CD8-positive, alpha-beta memory T cell (primary cell): ENCODE measurements around the gene FREM2. TPM values are rescaled to one million over a fixed set of nuclear protein-coding genes. Genes with fewer than 3 reads are reported as not detected.
A peak's percentile ranks its signal among the peaks of the same experiment; 100 is the strongest.

ENCODE experiments used
- CTCF ChIA-PET: fragments of 350-600 bp; sonication (Branson Sonifier 250); formaldehyde crosslinking; loops from one replicate; lab custom pipeline; 2021; ENCODE audit warnings: antibody characterized with exemption; lab: Charles Lee
- POLR2A ChIA-PET: fragments of 350-600 bp; sonication (Branson Sonifier 250); formaldehyde crosslinking; loops from one replicate; lab custom pipeline; 2021; ENCODE audit warnings: antibody characterized with exemption; lab: Charles Lee
- DNase-seq, 5 donors: peaks; one replicate each; pipeline versions ENCODE4 v3.0.0 to v3.0.0-alpha.2; 2020 to 2022; ENCODE audit warnings: mixed read lengths in 1 of 5
- H3K27ac ChIP-seq: one replicate; pipeline ENCODE4 v1.7.0; 2013; ENCODE audit warnings: low read depth, mild to moderate bottlenecking, low read length, moderate library complexity
- H3K27me3 ChIP-seq: 2 replicates; pipeline ENCODE4 v1.7.0; 2013; ENCODE audit warnings: low read length, mild to moderate bottlenecking; ENCODE audit not compliant: insufficient read depth, poor library complexity, severe bottlenecking
- H3K36me3 ChIP-seq: 2 replicates; pipeline ENCODE4 v1.7.0; 2013; ENCODE audit warnings: mild to moderate bottlenecking, low read length, moderate library complexity; ENCODE audit not compliant: insufficient read depth
- H3K4me1 ChIP-seq: 2 replicates; pipeline ENCODE4 v1.7.0; 2013; ENCODE audit warnings: mild to moderate bottlenecking, low read length, moderate library complexity; ENCODE audit not compliant: insufficient read depth
- H3K4me3 ChIP-seq: 2 replicates; pipeline ENCODE4 v1.7.0; 2013; ENCODE audit warnings: mild to moderate bottlenecking, low read length
- H3K9me3 ChIP-seq: 2 replicates; pipeline ENCODE4 v1.7.0; 2013; ENCODE audit warnings: mild to moderate bottlenecking, low read length
- H3K27ac Mint-ChIP-seq, 8 donors: one replicate each; pipeline ENCODE4 v1.8.0; 2020 to 2021; ENCODE audit warnings: mixed read lengths in 8 of 8, mild to moderate bottlenecking in 6 of 8, inconsistent platforms in 3 of 8, moderate library complexity in 3 of 8
- H3K27me3 Mint-ChIP-seq, 2 donors: one replicate each; pipeline ENCODE4 v1.8.0; 2020 to 2021; ENCODE audit warnings: mixed read lengths in 2 of 2, mild to moderate bottlenecking in 1 of 2, moderate library complexity in 1 of 2
- H3K36me3 Mint-ChIP-seq, 3 donors: one replicate each; pipeline ENCODE4 v1.8.0; 2020 to 2021; ENCODE audit warnings: mixed read lengths in 3 of 3, inconsistent platforms in 1 of 3, mild to moderate bottlenecking in 1 of 3
- H3K4me1 Mint-ChIP-seq, 3 donors: one replicate each; pipeline ENCODE4 v1.8.0; 2020 to 2021; ENCODE audit warnings: mixed read lengths in 3 of 3, inconsistent platforms in 1 of 3, mild to moderate bottlenecking in 1 of 3
- H3K4me3 Mint-ChIP-seq, 7 donors: one replicate each; pipeline ENCODE4 v1.8.0; 2020 to 2021; ENCODE audit warnings: mixed read lengths in 7 of 7, mild to moderate bottlenecking in 6 of 7, moderate library complexity in 4 of 7, inconsistent platforms in 2 of 7
- H3K9me3 Mint-ChIP-seq, 5 donors: one replicate each; pipeline ENCODE4 v1.8.0; 2020 to 2022; ENCODE audit warnings: mixed read lengths in 5 of 5, mild to moderate bottlenecking in 3 of 5, moderate library complexity in 2 of 5, inconsistent platforms in 1 of 5
- polyA plus RNA-seq: library from polyadenylated mRNA; unstranded; fragments of 300-500 nt; fragmentation: Illumina TruSeq; gene quantifications from one replicate; pipeline ENCODE4 v1.2.3, GENCODE V29; 2021
- total RNA-seq, 2 experiments: library from RNA; stranded (reverse); gene quantifications; one replicate each; pipeline ENCODE4 v1.2.3, GENCODE V29; 2021

FREM2 gene
- total and polyA plus RNA-seq, 3 experiments from 2014 or later: not detected

DNA sequence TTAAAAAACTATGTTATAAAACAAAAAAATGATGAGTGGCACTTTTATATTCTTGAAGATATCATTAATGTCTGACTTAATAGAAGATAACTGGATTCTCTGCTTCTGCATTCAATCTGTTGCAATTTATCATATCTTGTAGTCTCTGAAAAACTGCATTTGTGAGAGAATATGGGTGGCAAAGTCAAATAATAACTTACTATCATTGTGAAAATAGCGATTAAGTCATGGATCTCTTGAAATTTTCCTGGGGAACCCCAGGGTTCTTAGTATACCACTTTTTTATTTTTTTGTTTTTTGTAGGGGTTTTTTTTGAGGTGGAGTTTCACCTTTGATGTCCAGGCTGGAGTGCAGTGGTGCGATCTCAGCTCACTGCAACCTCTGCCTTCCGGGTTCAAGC, 176.7 kb downstream of the FREM2 start:
- Mint-ChIP-seq H3K4me3 (no peak overlapping the region), H3K27me3 (peaks cover 0 to 4% of the 10 kb centered on the region in 2 donors), H3K27ac (no peak overlapping the region), H3K36me3 (no peaks in the 10 kb centered on the region), H3K9me3 (no peaks in the 10 kb centered on the region), H3K4me1 (no peaks in the 10 kb centered on the region)
- no peak overlapping the region for H3K27ac ChIP-seq
- no peaks in the 10 kb centered on the region for H3K9me3 ChIP-seq
- POLR2A ChIA-PET: no interaction called here
- H3K36me3 ChIP-seq: no peaks in the 10 kb centered on the region
- H3K27me3 ChIP-seq: no peaks in the 10 kb centered on the region
- H3K4me3 ChIP-seq: no peak overlapping the region
- CTCF ChIA-PET: no interaction called here
- DNase-seq: no peak
- H3K4me1 ChIP-seq: no peaks in the 10 kb centered on the region

DNA sequence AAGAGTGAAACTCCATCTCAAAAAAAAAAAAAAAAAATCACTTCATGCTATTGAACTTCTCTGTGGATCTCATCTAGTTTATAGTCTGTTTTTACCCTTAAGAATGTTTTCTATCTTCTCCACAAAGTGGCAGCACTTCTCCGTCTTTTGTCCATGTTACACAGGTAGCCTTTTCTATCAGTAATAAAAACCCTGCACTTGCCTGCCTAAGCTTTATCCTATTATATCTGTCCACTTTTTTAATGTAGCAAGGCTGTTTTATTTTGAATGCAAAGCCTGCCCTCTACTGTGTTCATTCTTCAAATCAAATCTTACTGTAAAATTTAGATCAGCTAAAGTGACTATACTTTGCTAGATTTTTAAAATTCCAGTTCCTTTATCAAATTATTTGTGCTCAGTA, 179.8 kb downstream of the FREM2 start:
- no peak overlapping the region for H3K4me3 Mint-ChIP-seq
- CTCF ChIA-PET: no interaction called here
- Histone ChIP-seq H3K27me3 (no peaks in the 10 kb centered on the region), H3K4me3 (no peak overlapping the region), H3K4me1 (no peaks in the 10 kb centered on the region), H3K9me3 (no peaks in the 10 kb centered on the region), H3K36me3 (no peaks in the 10 kb centered on the region), H3K27ac (no peak overlapping the region)
- H3K36me3 Mint-ChIP-seq: no peaks in the 10 kb centered on the region
- no peaks in the 10 kb centered on the region for H3K4me1 Mint-ChIP-seq
- no peak overlapping the region for H3K27ac Mint-ChIP-seq
- POLR2A ChIA-PET: no interaction called here
- peaks cover 0 to 7% of the 10 kb centered on the region in 2 donors for H3K27me3 Mint-ChIP-seq
- no peaks in the 10 kb centered on the region for H3K9me3 Mint-ChIP-seq
- no peak for DNase-seq

DNA sequence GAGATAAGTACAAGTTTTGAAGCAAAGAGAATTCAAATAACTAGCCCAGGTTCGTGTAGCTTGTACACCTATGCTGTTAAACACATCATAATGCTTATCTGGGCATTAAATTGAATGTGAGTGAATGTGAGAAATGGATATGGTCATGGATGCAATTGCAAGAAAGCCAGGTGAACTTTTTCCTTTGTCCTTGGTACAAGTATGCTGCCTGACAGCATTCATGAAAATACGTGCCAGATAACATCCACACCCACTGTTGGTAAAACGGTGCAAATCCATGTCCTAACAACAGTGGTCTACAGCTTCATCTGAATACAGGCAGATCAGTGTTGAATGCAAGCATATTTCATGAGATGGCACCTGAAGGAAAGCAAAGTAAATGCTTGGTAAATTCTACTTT, 181.5 kb downstream of the FREM2 start:
- no peak overlapping the region for H3K27ac Mint-ChIP-seq
- ChIA-PET CTCF (no interaction called here), POLR2A (no interaction called here)
- H3K36me3 ChIP-seq: no peaks in the 10 kb centered on the region
- H3K9me3 ChIP-seq: no peaks in the 10 kb centered on the region
- no peaks in the 10 kb centered on the region for H3K36me3 Mint-ChIP-seq
- H3K27ac ChIP-seq: no peak overlapping the region
- H3K27me3 Mint-ChIP-seq: peaks cover 1 to 7% of the 10 kb centered on the region in 2 donors
- H3K9me3 Mint-ChIP-seq: no peaks in the 10 kb centered on the region
- H3K4me1 ChIP-seq: no peaks in the 10 kb centered on the region
- H3K4me3 Mint-ChIP-seq: no peak overlapping the region
- H3K4me1 Mint-ChIP-seq: peaks cover 0 to 4% (median 0%) of the 10 kb centered on the region in 3 donors
- H3K27me3 ChIP-seq: no peaks in the 10 kb centered on the region
- no peak for DNase-seq
- H3K4me3 ChIP-seq: no peak overlapping the region

DNA sequence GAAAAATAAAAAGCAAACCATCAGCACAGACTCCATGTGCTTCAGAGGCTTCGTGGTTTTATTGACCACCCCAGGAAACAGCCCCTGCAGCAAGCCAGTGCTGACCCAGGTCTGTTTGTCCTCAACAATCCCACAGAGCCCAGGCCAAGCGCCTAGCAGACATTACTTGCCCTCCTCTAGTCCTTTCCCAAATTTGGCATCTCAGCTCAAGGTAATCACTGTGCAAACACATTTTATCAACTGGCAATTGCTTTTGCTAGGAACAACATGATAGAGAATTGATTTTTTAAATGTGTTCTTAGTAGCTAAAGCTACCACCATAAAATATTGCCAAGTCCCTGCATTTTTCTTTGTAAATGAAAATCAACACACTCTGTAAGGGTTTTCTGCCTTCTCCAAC, 182.0 kb downstream of the FREM2 start:
- Mint-ChIP-seq H3K27ac (no peak overlapping the region), H3K4me1 (peaks cover 0 to 4% (median 0%) of the 10 kb centered on the region in 3 donors), H3K27me3 (peaks cover 1 to 7% of the 10 kb centered on the region in 2 donors), H3K4me3 (no peak overlapping the region), H3K36me3 (no peaks in the 10 kb centered on the region), H3K9me3 (no peaks in the 10 kb centered on the region)
- Histone ChIP-seq H3K9me3 (no peaks in the 10 kb centered on the region), H3K4me3 (no peak overlapping the region), H3K27ac (no peak overlapping the region), H3K27me3 (no peaks in the 10 kb centered on the region), H3K4me1 (no peaks in the 10 kb centered on the region), H3K36me3 (no peaks in the 10 kb centered on the region)
- ChIA-PET CTCF (no interaction called here), POLR2A (no interaction called here)
- DNase-seq: no peak

DNA sequence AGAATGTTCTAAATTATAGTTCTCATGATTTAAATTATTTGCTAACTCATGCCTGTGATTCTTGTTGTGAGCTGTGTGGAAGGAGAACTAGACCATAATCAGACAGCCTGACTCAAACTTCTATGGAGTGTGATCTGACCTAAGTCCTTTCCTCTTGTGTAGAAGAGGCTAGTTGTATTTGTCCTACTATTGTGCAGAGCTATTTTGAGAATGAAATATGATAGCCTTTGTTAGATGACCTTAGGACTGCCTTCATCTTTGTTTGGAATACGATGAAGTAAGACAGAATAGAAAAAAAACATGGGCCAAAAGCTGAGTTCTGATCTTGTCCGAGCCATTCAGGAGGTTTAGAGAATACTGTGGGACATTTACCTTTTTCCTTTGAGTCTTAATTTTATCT, 184.4 kb downstream of the FREM2 start:
- Mint-ChIP-seq H3K27ac (no peak overlapping the region), H3K4me1 (peaks cover 0 to 4% (median 0%) of the 10 kb centered on the region in 3 donors), H3K36me3 (no peaks in the 10 kb centered on the region), H3K27me3 (peaks cover 1 to 7% of the 10 kb centered on the region in 2 donors), H3K9me3 (no peaks in the 10 kb centered on the region), H3K4me3 (no peak overlapping the region)
- no peak for DNase-seq
- Histone ChIP-seq H3K4me1 (no peaks in the 10 kb centered on the region), H3K27me3 (no peaks in the 10 kb centered on the region), H3K36me3 (no peaks in the 10 kb centered on the region), H3K9me3 (no peaks in the 10 kb centered on the region), H3K4me3 (no peak overlapping the region), H3K27ac (no peak overlapping the region)
- ChIA-PET CTCF (no interaction called here), POLR2A (no interaction called here)

DNA sequence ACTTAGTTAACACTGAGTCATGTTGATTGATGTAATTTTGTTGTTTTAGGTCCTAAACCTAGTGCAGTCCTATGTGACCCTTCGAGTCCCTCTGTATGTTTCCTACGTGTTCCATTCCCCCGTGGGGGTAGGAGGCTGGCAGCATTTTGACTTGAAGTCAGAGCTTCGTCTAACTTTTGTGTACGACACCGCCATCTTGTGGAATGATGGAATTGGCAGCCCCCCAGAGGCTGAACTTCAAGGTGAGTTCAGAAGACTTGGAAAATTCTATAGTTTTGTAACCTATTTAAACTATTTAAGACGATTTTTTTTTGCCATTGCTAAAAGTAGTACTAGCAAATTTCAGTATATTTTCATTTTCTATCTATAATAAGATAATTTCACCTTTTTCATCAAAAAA, 185.8 kb downstream of the FREM2 start:
- DNase-seq: peak; percentile 2 to 48 (median 6)
- H3K4me3 Mint-ChIP-seq: peak overlapping the region in 1 of 7 donors; percentile 50
- H3K27me3 Mint-ChIP-seq: peaks cover 1 to 3% of the 10 kb centered on the region in 2 donors
- Histone ChIP-seq H3K27ac (no peak overlapping the region), H3K27me3 (no peaks in the 10 kb centered on the region), H3K9me3 (no peaks in the 10 kb centered on the region), H3K4me3 (no peak overlapping the region), H3K4me1 (no peaks in the 10 kb centered on the region), H3K36me3 (no peaks in the 10 kb centered on the region)
- ChIA-PET POLR2A (no interaction called here), CTCF (interaction anchor here (1.2 kb wide), 1 partner anchor 24 kb away, joined by 3 read pairs; no protein-coding TSS in a partner anchor)
- no peaks in the 10 kb centered on the region for H3K36me3 Mint-ChIP-seq
- no peak overlapping the region for H3K27ac Mint-ChIP-seq
- peaks cover 0 to 4% (median 0%) of the 10 kb centered on the region in 3 donors for H3K4me1 Mint-ChIP-seq
- no peaks in the 10 kb centered on the region for H3K9me3 Mint-ChIP-seq

DNA sequence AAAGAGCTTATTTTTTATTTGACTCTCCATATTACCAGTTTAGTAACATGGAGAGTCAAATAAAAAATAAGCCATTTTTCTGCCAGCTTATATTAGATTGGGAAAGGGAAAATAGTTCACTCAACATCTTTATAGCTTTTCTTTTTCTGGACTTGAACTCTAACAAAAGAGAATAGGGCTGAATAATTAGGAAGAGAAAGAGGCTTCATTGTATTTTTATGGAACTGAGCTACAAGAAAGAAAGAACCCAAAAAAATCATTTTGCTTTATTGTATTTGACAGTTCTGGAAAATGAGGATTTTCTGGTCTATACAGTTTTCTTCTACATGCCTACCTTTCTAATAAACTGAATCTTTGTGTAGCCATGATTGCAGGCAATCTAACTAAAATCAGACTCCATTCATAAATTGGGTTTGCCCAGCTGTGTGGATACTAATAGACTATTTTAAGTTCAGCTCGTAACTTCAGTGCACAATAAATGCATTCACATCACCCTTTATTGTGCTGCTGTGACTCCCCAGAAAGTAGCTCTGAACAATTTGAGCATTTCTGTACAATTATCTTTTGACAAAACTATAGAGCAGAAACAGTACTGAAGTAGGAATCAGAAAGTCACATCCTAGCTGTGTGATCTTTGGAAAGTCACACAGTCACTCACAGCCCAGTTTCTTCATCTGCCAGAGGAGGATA, 188.5 kb downstream of the FREM2 start:
- Histone ChIP-seq H3K36me3 (no peaks in the 10 kb centered on the region), H3K4me1 (no peaks in the 10 kb centered on the region), H3K9me3 (no peaks in the 10 kb centered on the region), H3K27ac (no peak overlapping the region), H3K4me3 (no peak overlapping the region), H3K27me3 (no peaks in the 10 kb centered on the region)
- peaks cover 1 to 7% of the 10 kb centered on the region in 2 donors for H3K27me3 Mint-ChIP-seq
- CTCF ChIA-PET: no interaction called here
- no peaks in the 10 kb centered on the region for H3K9me3 Mint-ChIP-seq
- DNase-seq: no peak
- no peak overlapping the region for H3K27ac Mint-ChIP-seq
- peaks cover 0 to 2% (median 0%) of the 10 kb centered on the region in 3 donors for H3K36me3 Mint-ChIP-seq
- H3K4me1 Mint-ChIP-seq: peaks cover 0 to 4% (median 0%) of the 10 kb centered on the region in 3 donors
- no peak overlapping the region for H3K4me3 Mint-ChIP-seq
- POLR2A ChIA-PET: no interaction called here

DNA sequence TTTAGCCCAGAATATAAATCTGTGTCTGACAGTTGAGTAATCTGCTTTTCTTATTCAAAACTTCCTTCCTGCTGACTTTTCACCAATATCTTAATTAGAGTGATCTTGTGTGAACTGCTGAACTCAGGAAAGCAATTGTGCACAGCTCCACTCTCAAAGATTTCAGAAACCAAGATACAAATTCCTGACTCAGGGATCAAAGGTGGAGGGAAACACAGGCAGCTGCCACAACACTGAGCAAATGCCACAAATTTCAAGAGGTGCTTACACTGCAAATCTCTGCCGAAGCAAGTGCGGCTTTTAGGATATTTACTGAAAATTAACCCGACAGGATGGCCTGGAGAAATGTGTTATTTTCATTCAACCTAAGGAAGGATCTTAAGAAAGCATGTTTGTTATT, 192.4 kb downstream of the FREM2 start:
- Mint-ChIP-seq H3K27me3 (peaks cover 0 to 4% of the 10 kb centered on the region in 2 donors), H3K36me3 (peaks cover 0 to 2% (median 0%) of the 10 kb centered on the region in 3 donors), H3K4me3 (no peak overlapping the region), H3K9me3 (no peaks in the 10 kb centered on the region), H3K4me1 (no peaks in the 10 kb centered on the region), H3K27ac (no peak overlapping the region)
- no peaks in the 10 kb centered on the region for H3K27me3 ChIP-seq
- no peaks in the 10 kb centered on the region for H3K36me3 ChIP-seq
- POLR2A ChIA-PET: no interaction called here
- CTCF ChIA-PET: no interaction called here
- DNase-seq: no peak
- H3K4me3 ChIP-seq: no peak overlapping the region
- no peak overlapping the region for H3K27ac ChIP-seq
- H3K4me1 ChIP-seq: no peaks in the 10 kb centered on the region
- H3K9me3 ChIP-seq: no peaks in the 10 kb centered on the region
